GM15510 (cell line): ENCODE data around the gene BHLHE40.

Experiments used
- POLR2A ChIP-seq: IDR thresholded peaks from 3 replicates; pipeline ENCODE4 v1.6.1; 2011; ENCODE audit warnings: borderline replicate concordance; ENCODE audit not compliant: insufficient read length; ENCODE audit errors: extremely low read depth

Gene BHLHE40

GRCh38 chr3:5015056-5015455 lies 35.8 kb downstream of the BHLHE40 start:
- no peak for TF ChIP-seq POLR2A

GRCh38 chr3:5016211-5017161 lies 37.2 kb downstream of the BHLHE40 start:
- TF ChIP-seq POLR2A: no peak

- TF ChIP-seq POLR2A: no peak
Observed at GRCh38 chr3:5017925-5018531, 38.8 kb downstream of the BHLHE40 start.

GRCh38 chr3:5019411-5020241 lies 40.4 kb downstream of the BHLHE40 start:
- no peak for TF ChIP-seq POLR2A

- TF ChIP-seq POLR2A: no peak
Observed at GRCh38 chr3:5020242-5020722, 41.0 kb downstream of the BHLHE40 start.

- no peak for TF ChIP-seq POLR2A
Observed at GRCh38 chr3:5021116-5022092, 42.2 kb downstream of the BHLHE40 start.

GRCh38 chr3:5022187-5022965 lies 43.1 kb downstream of the BHLHE40 start:
- no peak for TF ChIP-seq POLR2A

GRCh38 chr3:5022966-5023776 lies 43.9 kb downstream of the BHLHE40 start:
- TF ChIP-seq POLR2A: no peak

GRCh38 chr3:5023777-5024346 lies 44.6 kb downstream of the BHLHE40 start:
- no peak for TF ChIP-seq POLR2A

- TF ChIP-seq POLR2A: no peak
Observed at GRCh38 chr3:5026046-5026362, 46.8 kb downstream of the BHLHE40 start.

GRCh38 chr3:5029715-5030114 lies 50.5 kb downstream of the BHLHE40 start:
- TF ChIP-seq POLR2A: no peak

GRCh38 chr3:5030152-5030551 lies 50.9 kb downstream of the BHLHE40 start:
- TF ChIP-seq POLR2A: no peak
